Liver (tissue), 9 donors: ENCODE measurements around the gene MED22. TPM values are rescaled to one million over a fixed set of nuclear protein-coding genes. Genes with fewer than 3 reads are reported as not detected.

Source experiments
- DNase-seq: peaks from one replicate; pipeline ENCODE4 v3.0.0-alpha.2; 2017; ENCODE audit warnings: low spot score
- H3K27ac ChIP-seq, 2 donors: one replicate each; pipeline ENCODE4 v1.7.0; 2013; ENCODE audit warnings: inconsistent platforms in 2 of 2, low read length in 2 of 2, control low read depth in 1 of 2, low read depth in 1 of 2, mild to moderate bottlenecking in 1 of 2
- H3K27me3 ChIP-seq, 4 donors: one replicate each; pipeline versions ENCODE4 v1.6.1 to v1.7.0; 2013; ENCODE audit warnings: low read length in 3 of 4, inconsistent platforms in 1 of 4, mild to moderate bottlenecking in 1 of 4, moderate library complexity in 1 of 4; ENCODE audit not compliant: control insufficient read depth in 4 of 4, insufficient read depth in 4 of 4
- H3K36me3 ChIP-seq, 4 donors: one replicate each; pipeline versions ENCODE4 v1.6.1 to v1.7.0; 2013; ENCODE audit warnings: low read length in 3 of 4, mild to moderate bottlenecking in 3 of 4, low read depth in 1 of 4, moderate library complexity in 1 of 4; ENCODE audit not compliant: control insufficient read depth in 4 of 4, insufficient read depth in 3 of 4
- H3K4me1 ChIP-seq, 4 donors: one replicate each; pipeline versions ENCODE4 v1.6.1 to v1.7.0; 2013; ENCODE audit warnings: low read length in 3 of 4, mild to moderate bottlenecking in 3 of 4, moderate library complexity in 1 of 4; ENCODE audit not compliant: control insufficient read depth in 4 of 4, insufficient read depth in 4 of 4
- H3K4me3 ChIP-seq, 3 donors: one replicate each; pipeline versions ENCODE4 v1.6.1 to v1.7.0; 2013; ENCODE audit warnings: low read length in 3 of 3, control low read depth in 1 of 3, low read depth in 1 of 3, mild to moderate bottlenecking in 1 of 3
- H3K9ac ChIP-seq, 2 donors: one replicate each; pipeline ENCODE4 v1.7.0; 2013; ENCODE audit warnings: low read length in 2 of 2, mild to moderate bottlenecking in 2 of 2, moderate library complexity in 2 of 2, control low read depth in 1 of 2, low read depth in 1 of 2
- H3K9me3 ChIP-seq, 4 donors: one replicate each; pipeline versions ENCODE4 v1.6.1 to v1.7.0; 2013; ENCODE audit warnings: low read length in 3 of 4; ENCODE audit not compliant: control insufficient read depth in 4 of 4
- CTCF ChIP-seq: fragments of 150-350 bp; IDR thresholded peaks from 2 replicates; pipeline ENCODE4 v1.5.1; 2017; ENCODE audit warnings: improper control_type of control experiment, low read depth, low read length; ENCODE audit not compliant: missing input control
- EGR1 ChIP-seq, 2 donors: IDR thresholded peaks; 2 replicates each; pipeline ENCODE4 v1.6.1; 2016 to 2018; ENCODE audit warnings: antibody characterized with exemption in 2 of 2, low read depth in 2 of 2
- FOXA1 ChIP-seq: IDR thresholded peaks from 2 replicates; pipeline ENCODE4 v1.6.1; 2016; ENCODE audit warnings: antibody characterized with exemption
- FOXA2 ChIP-seq: IDR thresholded peaks from 2 replicates; pipeline ENCODE4 v1.6.1; 2016; ENCODE audit warnings: antibody characterized with exemption
- GABPA ChIP-seq, 2 donors: IDR thresholded peaks in 1 of 2; conservative IDR thresholded peaks in 1 of 2; 2 replicates each; pipeline ENCODE4 v1.6.1; 2016; ENCODE audit warnings: antibody characterized with exemption in 2 of 2, mild to moderate bottlenecking in 1 of 2, moderate library complexity in 1 of 2
- HNF4A ChIP-seq, 2 donors: conservative IDR thresholded peaks; 2 replicates each; pipeline ENCODE4 v1.6.1; 2016; ENCODE audit warnings: antibody characterized with exemption in 2 of 2, mild to moderate bottlenecking in 2 of 2
- HNF4G ChIP-seq: IDR thresholded peaks from 2 replicates; pipeline ENCODE4 v1.6.1; 2016; ENCODE audit warnings: antibody characterized with exemption
- JUND ChIP-seq, 2 donors: IDR thresholded peaks; 2 replicates each; pipeline ENCODE4 v1.6.1; 2016; ENCODE audit warnings: antibody characterized with exemption in 2 of 2
- MAX ChIP-seq: IDR thresholded peaks from 2 replicates; pipeline ENCODE4 v1.6.1; 2016; ENCODE audit warnings: antibody characterized with exemption
- NR2F2 ChIP-seq: IDR thresholded peaks from 2 replicates; pipeline ENCODE4 v1.6.1; 2016; ENCODE audit warnings: antibody characterized with exemption
- RAD21 ChIP-seq, 2 donors: IDR thresholded peaks; 2 replicates each; pipeline ENCODE4 v1.6.1; 2016; ENCODE audit warnings: antibody characterized with exemption in 2 of 2, mild to moderate bottlenecking in 2 of 2
- REST ChIP-seq: IDR thresholded peaks from 2 replicates; pipeline ENCODE4 v1.6.1; 2016; ENCODE audit warnings: antibody characterized with exemption, mild to moderate bottlenecking
- RXRA ChIP-seq, 2 donors: IDR thresholded peaks; 2 replicates each; pipeline ENCODE4 v1.6.1; 2017 to 2018; ENCODE audit warnings: antibody characterized with exemption in 2 of 2, mild to moderate bottlenecking in 1 of 2
- SP1 ChIP-seq: IDR thresholded peaks from 2 replicates; pipeline ENCODE4 v1.6.1; 2018; ENCODE audit warnings: antibody characterized with exemption, mild to moderate bottlenecking
- TAF1 ChIP-seq: conservative IDR thresholded peaks from 2 replicates; pipeline ENCODE4 v1.6.1; 2016; ENCODE audit warnings: antibody characterized with exemption, mild to moderate bottlenecking
- YY1 ChIP-seq: IDR thresholded peaks from 2 replicates; pipeline ENCODE4 v1.6.1; 2016; ENCODE audit warnings: antibody characterized with exemption, mild to moderate bottlenecking
- ZBTB33 ChIP-seq: IDR thresholded peaks from 2 replicates; pipeline ENCODE4 v1.6.1; 2016; ENCODE audit warnings: antibody characterized with exemption
- WGBS: extraction: QIAGEN DNeasy Blood & Tissue Kit; methylation state at CpG from one replicate; pipeline ENCODE4 v1.1.7; 2013; 5-methylcytosine and 5-hydroxymethylcytosine counted together
- polyA plus RNA-seq, 2 donors: library from polyadenylated mRNA; stranded (reverse) in 1 of 2; unstranded in 1 of 2; fragments of 200-250 nt in 1 of 2; fragments of >200 nt in 1 of 2; fragmentation: Nextera tagmentation in 1 of 2; extraction: Ambion mirVana in 1 of 2; gene quantifications; one replicate each; pipeline versions ENCODE4 v1.2.1 to v1.2.3, GENCODE V29; 2013 to 2015
- total RNA-seq, 2 donors: library from RNA; depleted of rRNA; stranded (reverse); fragments of >200 nt; gene quantifications; one replicate each; pipeline ENCODE4 v1.2.3, GENCODE V29; 2014
- donor health status: healthy.
- donor health status: healthy.
- donor health status: healthy.
- donor health status: healthy.
- donor health status: healthy.

Gene MED22
- total and polyA plus RNA-seq, 4 donors: 3.1 to 10.3 (median 9.9) TPM

GRCh38 chr9:133331221-133331620, 16.7 kb downstream of the MED22 start:
- Histone ChIP-seq H3K4me3 (no peak overlapping the region), H3K27ac (no peak overlapping the region)
- no peak for DNase-seq

More at GRCh38 chr9:133331221-133331620, 16.7 kb downstream of the MED22 start:
- Histone ChIP-seq H3K27me3 (no peaks in the 10 kb centered on the region), H3K9ac (no peak overlapping the region), H3K4me1 (peaks cover 0 to 21% (median 9%) of the 10 kb centered on the region in 4 donors), H3K36me3 (peaks cover 20 to 39% (median 29%) of the 10 kb centered on the region in 4 donors), H3K9me3 (no peaks in the 10 kb centered on the region)
- TF ChIP-seq ZBTB33 (no peak), FOXA2 (no peak), MAX (no peak), EGR1 (IDR thresholded peaks at IDR 0.05; ENCODE audit: low read depth in 2 of 2) (no peak), FOXA1 (no peak), YY1 (no peak), HNF4G (no peak), GABPA (IDR thresholded peaks at IDR 0.05 in 1 of 2, conservative IDR thresholded peaks at IDR 0.05 in 1 of 2) (no peak), RAD21 (IDR thresholded peaks at IDR 0.05) (no peak), TAF1 (no peak), NR2F2 (no peak), SP1 (no peak), HNF4A (conservative IDR thresholded peaks at IDR 0.05) (no peak), RXRA (IDR thresholded peaks at IDR 0.05) (no peak), CTCF (no peak), JUND (IDR thresholded peaks at IDR 0.05) (no peak), REST (no peak)
- WGBS: 89% methylated on average over 19 of the region's 19 CpGs
